ENCODE measurements around the gene CCDC30. TPM values are rescaled to one million over a fixed set of nuclear protein-coding genes. Genes with fewer than 3 reads are reported as not detected.
A peak's percentile ranks its signal among the peaks of the same experiment; 100 is the strongest.

Gene CCDC30
- polyA plus RNA-seq, 1 donor from 2014 or later: 1.5 TPM

DNA sequence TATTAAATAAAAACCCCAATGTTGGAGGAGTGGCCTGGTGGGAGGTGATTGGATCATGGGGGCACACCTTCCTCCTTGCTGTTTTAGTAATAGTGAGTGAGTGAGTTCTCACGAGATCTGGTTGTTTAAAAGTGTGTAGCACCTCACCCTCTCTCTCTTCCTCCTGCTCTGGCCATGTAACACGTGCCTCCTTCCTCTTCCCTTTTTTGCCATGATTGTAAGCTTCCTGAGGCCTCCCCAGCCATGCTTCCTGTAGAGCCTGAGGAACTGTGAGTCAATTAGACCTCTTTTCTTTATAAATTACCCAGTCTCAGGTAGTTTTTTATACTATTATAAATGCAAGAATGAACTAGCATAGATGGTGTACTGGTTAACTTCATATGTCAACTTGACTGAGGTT lies 68.0 kb downstream of the CCDC30 start:
- H3K27ac Mint-ChIP-seq: peak overlapping the region in 1 of 3 donors; percentile 73
- H3K9me3 Mint-ChIP-seq: peaks cover 0 to 7% (median 4%) of the 10 kb centered on the region in 3 donors
- no peaks in the 10 kb centered on the region for H3K27me3 Mint-ChIP-seq
- H3K4me1 Mint-ChIP-seq: peaks cover 0 to 10% (median 7%) of the 10 kb centered on the region in 3 donors
- H3K4me3 Mint-ChIP-seq: peak overlapping the region in 1 of 4 donors; percentile 73
- peaks cover 9% of the 10 kb centered on the region for H3K36me3 Mint-ChIP-seq

DNA sequence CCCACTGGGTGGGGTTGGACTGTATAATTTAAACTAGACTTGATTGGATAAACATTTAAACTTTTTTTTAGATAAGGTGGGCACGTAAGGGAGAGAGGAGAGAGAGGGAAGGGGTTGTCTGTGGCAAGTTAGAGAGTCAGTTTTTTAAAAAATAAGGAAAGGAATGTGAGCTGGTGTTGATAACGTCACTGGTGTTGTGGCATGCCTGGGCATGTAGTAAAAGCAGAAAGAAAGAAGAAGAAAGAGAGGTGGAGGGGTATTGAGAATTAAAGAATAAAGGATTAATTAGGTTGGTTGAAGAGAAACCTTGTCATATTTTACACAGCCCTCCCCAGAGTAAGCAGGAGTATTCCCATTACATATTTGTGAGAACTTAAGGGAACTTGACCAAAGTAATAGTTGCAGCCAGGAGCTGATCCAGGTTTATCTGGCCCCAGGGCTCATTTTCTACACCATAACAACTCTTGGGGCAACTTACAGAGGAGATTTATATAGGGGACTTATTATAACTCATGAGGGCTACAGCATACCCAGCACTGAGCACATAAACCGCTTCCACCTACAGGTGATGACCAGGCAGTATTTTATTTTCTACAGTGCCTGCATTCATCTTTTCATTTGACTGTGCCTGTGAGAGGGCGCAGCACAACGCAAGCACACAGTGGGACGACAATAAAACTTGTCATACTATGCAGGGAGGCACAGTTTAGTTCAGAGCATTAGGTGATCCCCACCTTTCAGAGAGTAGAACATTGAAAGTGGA lies 70.2 kb downstream of the CCDC30 start:
- Mint-ChIP-seq H3K36me3 (peaks cover 12% of the 10 kb centered on the region), H3K4me1 (peaks cover 0 to 7% (median 7%) of the 10 kb centered on the region in 3 donors), H3K27ac (no peak overlapping the region), H3K9me3 (peaks cover 0 to 12% (median 9%) of the 10 kb centered on the region in 3 donors), H3K4me3 (no peak overlapping the region), H3K27me3 (no peaks in the 10 kb centered on the region)

DNA sequence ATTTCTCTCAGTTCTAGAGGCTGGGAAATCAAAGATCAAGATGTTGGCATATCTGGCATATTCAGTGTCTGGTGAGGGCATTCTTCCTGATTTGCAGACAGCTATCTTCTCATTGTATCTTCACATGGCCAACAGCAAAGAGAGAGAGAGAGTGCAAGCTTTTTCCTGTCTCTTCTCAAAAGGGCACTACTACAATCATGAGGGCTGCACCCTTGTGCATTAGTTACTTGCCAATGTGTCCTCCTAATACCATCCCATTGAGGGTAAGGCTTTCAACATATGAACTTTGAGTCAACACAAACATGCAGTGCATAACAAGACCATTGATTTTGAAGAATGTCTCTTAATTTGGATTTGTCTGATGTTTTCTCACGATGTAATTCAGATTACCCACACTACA lies 78.0 kb downstream of the CCDC30 start:
- peaks cover 6% of the 10 kb centered on the region for H3K36me3 Mint-ChIP-seq
- no peak overlapping the region for H3K4me3 Mint-ChIP-seq
- H3K27ac Mint-ChIP-seq: no peak overlapping the region
- peaks cover 2 to 9% (median 6%) of the 10 kb centered on the region in 3 donors for H3K9me3 Mint-ChIP-seq
- H3K27me3 Mint-ChIP-seq: no peaks in the 10 kb centered on the region
- H3K4me1 Mint-ChIP-seq: no peaks in the 10 kb centered on the region

DNA sequence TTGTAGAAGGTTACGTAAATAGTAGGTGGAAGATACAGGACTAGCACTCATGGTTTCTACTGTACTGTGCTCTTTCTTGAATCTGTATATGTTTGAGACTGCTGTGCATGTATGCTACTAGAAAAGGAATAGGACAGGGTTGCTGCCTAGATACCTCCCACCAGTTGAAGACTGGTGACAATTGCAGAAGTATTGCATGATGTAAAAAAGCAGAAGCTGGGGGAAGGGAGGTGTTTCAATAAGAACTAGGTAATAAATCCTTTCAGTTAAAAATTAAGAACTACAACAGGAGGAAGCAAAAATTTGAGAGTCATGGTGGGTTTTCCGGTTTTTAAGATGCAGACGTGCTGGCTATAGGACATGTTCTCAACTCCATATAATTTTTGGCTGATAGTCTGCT lies 88.1 kb downstream of the CCDC30 start:
- Mint-ChIP-seq H3K36me3 (peaks cover 4% of the 10 kb centered on the region), H3K9me3 (no peaks in the 10 kb centered on the region), H3K4me3 (no peak overlapping the region), H3K27ac (peak overlapping the region in 1 of 3 donors; percentile 11), H3K27me3 (no peaks in the 10 kb centered on the region), H3K4me1 (peaks cover 2 to 5% (median 4%) of the 10 kb centered on the region in 3 donors)

DNA sequence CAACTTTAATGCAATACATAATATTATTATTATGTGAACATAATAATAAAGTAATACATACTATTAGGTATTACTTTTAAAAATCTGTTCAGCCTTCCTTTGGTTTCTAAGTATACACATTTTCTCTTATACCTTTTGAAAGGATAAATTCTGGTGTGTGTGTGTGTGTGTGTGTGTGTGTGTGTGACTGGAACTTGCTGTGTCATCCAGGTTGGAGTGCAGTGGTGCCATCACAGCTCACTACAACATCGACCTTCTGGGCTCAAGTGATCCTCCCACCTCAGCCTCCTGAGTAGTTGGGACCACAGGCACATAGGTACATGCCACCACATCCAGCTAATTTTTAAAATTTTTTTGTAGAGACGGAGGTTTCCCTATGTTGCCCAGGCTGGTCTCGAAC lies 88.5 kb downstream of the CCDC30 start:
- Mint-ChIP-seq H3K4me3 (no peak overlapping the region), H3K27ac (peak overlapping the region in 1 of 3 donors; percentile 60), H3K4me1 (peaks cover 2 to 5% (median 4%) of the 10 kb centered on the region in 3 donors), H3K9me3 (no peaks in the 10 kb centered on the region), H3K36me3 (peaks cover 4% of the 10 kb centered on the region), H3K27me3 (no peaks in the 10 kb centered on the region)

DNA sequence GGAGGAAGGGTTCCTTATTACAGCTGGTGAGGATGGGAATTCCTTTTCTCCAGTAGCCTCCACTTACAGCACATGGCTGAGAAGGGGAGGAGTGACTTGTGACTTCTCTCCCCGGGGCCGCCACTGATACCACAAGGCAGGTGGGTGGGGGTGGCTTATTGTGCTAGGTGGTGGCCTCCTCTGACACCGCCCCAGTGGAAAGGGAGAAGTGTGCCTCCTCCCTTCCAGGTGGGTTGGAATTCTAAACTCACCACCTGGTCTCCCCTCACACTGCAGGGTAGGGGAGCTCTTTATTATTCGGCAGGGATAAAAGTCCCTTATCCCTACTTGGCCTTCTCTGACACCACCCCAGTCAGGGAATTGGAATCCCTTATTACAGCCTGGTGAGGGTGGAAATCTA lies 89.5 kb downstream of the CCDC30 start:
- H3K36me3 Mint-ChIP-seq: peaks cover 4% of the 10 kb centered on the region
- H3K4me1 Mint-ChIP-seq: peaks cover 2 to 5% (median 4%) of the 10 kb centered on the region in 3 donors
- H3K27ac Mint-ChIP-seq: no peak overlapping the region
- peaks cover 0 to 4% (median 0%) of the 10 kb centered on the region in 3 donors for H3K9me3 Mint-ChIP-seq
- no peak overlapping the region for H3K4me3 Mint-ChIP-seq
- H3K27me3 Mint-ChIP-seq: no peaks in the 10 kb centered on the region

DNA sequence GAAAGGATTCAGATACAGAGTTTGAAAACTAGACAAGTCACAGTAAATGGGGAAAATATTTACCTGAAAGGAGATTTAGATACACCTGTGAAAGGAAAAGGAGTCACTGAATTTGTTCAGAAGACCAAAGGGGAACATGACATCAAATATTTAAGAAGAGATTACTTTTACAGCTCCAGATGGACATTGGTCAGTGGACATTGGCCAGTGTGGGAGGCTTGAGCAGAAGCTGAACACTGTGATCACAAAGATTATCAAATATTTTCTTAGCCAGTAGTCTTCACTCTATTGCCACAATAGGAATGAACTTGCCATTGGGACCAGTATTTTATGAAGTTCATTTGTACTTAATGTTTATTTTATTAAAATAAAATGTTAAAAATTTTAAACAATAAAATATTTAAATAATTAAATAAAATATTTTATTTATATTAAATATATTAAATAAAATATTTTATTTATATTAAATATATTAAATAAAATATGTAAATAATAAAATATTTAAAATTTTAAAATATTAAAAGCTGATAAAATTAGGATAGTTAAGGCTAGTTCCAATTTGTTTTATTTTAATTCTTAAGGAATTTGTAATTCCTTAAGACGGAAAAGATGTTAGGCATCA lies 94.3 kb downstream of the CCDC30 start:
- H3K27ac Mint-ChIP-seq: no peak overlapping the region
- no peak overlapping the region for H3K4me3 Mint-ChIP-seq
- H3K36me3 Mint-ChIP-seq: peaks cover 5% of the 10 kb centered on the region
- H3K9me3 Mint-ChIP-seq: peaks cover 0 to 4% (median 3%) of the 10 kb centered on the region in 3 donors
- no peaks in the 10 kb centered on the region for H3K27me3 Mint-ChIP-seq
- no peaks in the 10 kb centered on the region for H3K4me1 Mint-ChIP-seq

DNA sequence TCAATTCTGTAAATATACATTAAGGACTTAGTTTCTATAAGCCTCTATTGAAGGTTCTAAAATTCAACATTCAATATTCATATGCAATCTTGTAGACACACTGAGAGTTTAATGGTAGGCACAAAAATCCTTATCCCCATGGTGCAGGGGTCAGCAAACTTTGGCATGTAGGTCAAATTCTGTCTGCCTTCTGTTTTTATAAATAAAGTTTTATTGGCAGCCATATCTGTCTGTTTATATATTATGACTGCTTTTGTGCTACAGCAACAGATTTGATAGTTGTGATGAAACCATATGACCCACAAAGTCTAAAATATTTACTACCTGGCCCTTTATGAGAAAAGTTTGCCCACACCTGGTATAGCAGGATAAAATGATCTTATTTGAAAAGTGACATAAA lies 104.0 kb downstream of the CCDC30 start:
- Mint-ChIP-seq H3K36me3 (peaks cover 15% of the 10 kb centered on the region), H3K27me3 (no peaks in the 10 kb centered on the region), H3K4me3 (no peak overlapping the region), H3K4me1 (no peaks in the 10 kb centered on the region), H3K27ac (no peak overlapping the region), H3K9me3 (no peaks in the 10 kb centered on the region)

DNA sequence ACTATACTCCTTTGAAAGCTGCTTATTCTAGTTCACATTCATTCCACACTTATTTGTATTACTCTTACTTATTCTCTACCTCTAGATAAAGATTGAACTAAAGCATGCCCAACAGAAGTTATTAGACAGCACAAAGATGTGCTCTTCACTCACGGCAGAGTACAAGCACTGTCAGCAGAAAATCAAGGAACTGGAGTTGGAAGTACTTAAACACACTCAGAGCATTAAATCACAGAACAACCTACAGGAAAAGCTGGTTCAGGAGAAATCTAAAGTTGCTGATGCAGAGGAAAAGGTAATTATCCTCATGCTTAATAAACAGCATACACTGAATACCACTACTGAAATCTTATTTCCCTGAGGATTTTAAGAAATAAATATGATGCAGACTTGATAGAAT lies 113.8 kb downstream of the CCDC30 start:
- H3K27me3 Mint-ChIP-seq: no peaks in the 10 kb centered on the region
- H3K27ac Mint-ChIP-seq: no peak overlapping the region
- no peaks in the 10 kb centered on the region for H3K9me3 Mint-ChIP-seq
- no peaks in the 10 kb centered on the region for H3K36me3 Mint-ChIP-seq
- H3K4me3 Mint-ChIP-seq: no peak overlapping the region
- no peaks in the 10 kb centered on the region for H3K4me1 Mint-ChIP-seq

DNA sequence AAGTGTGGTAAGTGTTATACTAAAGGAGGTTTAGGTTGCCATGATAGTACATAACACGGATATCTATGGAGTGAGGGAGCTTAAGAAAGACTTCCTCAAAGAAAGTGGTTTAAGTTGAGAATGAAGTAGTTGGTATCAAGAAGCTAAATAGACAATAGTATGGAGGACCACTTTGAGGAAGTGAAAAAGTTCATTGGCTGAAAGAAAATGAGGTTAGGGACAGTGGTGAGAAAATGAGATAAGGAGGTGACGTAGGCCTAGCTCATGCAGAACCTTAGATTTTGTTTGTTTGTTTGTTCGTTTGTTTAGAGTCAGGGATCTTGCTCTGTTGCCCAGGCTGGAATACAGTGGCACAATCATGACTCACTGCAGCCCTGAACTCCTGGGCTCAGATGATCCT lies 122.9 kb downstream of the CCDC30 start:
- H3K27me3 Mint-ChIP-seq: no peaks in the 10 kb centered on the region
- peaks cover 0 to 5% (median 2%) of the 10 kb centered on the region in 3 donors for H3K4me1 Mint-ChIP-seq
- H3K4me3 Mint-ChIP-seq: no peak overlapping the region
- no peak overlapping the region for H3K27ac Mint-ChIP-seq
- H3K36me3 Mint-ChIP-seq: peaks cover 18% of the 10 kb centered on the region
- H3K9me3 Mint-ChIP-seq: peaks cover 0 to 17% (median 12%) of the 10 kb centered on the region in 3 donors

DNA sequence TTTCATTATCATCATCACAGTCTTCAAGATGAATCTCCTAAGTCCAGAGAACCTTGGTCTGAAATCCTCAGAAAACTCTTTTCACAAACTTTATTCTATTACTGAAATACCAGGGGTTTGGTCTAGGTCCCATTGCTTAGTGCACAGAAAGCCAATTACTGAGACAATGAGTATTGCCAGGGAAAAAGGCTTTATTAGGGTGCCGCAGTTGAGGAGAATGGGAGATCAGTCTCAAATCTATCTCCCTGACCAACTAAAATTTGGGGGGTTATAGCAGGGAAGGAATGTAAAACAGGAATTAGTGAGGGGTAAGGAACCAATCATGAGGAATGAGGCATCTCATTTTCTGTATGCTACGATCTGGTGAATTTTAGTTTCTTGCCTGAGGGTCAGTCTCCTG lies 124.7 kb downstream of the CCDC30 start:
- H3K36me3 Mint-ChIP-seq: peaks cover 18% of the 10 kb centered on the region
- no peaks in the 10 kb centered on the region for H3K27me3 Mint-ChIP-seq
- no peak overlapping the region for H3K27ac Mint-ChIP-seq
- no peak overlapping the region for H3K4me3 Mint-ChIP-seq
- H3K9me3 Mint-ChIP-seq: peaks cover 0 to 17% (median 12%) of the 10 kb centered on the region in 3 donors
- H3K4me1 Mint-ChIP-seq: peaks cover 0 to 5% (median 2%) of the 10 kb centered on the region in 3 donors

DNA sequence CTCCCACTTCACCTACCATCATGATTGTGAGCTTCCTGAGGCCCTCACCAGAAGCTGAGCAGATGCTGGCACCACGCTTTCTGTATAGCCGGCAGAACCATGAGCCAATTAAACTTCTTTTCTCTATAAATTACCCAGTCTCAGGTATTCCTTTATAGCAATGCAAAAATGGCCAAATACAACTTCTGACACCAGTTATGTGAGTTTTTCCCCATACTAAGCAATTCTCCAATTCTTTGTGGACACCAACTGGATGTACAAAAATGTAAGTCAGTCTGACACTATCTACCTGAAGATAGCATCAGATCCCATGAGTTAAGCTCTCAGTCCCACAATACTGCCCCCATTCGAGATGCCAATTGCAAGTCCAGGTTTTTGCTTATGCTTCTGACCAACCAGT lies 129.7 kb downstream of the CCDC30 start:
- H3K27me3 Mint-ChIP-seq: peaks cover 3% of the 10 kb centered on the region
- H3K4me3 Mint-ChIP-seq: no peak overlapping the region
- no peak overlapping the region for H3K27ac Mint-ChIP-seq
- H3K4me1 Mint-ChIP-seq: no peaks in the 10 kb centered on the region
- peaks cover 10% of the 10 kb centered on the region for H3K36me3 Mint-ChIP-seq
- peaks cover 0 to 9% (median 5%) of the 10 kb centered on the region in 3 donors for H3K9me3 Mint-ChIP-seq

DNA sequence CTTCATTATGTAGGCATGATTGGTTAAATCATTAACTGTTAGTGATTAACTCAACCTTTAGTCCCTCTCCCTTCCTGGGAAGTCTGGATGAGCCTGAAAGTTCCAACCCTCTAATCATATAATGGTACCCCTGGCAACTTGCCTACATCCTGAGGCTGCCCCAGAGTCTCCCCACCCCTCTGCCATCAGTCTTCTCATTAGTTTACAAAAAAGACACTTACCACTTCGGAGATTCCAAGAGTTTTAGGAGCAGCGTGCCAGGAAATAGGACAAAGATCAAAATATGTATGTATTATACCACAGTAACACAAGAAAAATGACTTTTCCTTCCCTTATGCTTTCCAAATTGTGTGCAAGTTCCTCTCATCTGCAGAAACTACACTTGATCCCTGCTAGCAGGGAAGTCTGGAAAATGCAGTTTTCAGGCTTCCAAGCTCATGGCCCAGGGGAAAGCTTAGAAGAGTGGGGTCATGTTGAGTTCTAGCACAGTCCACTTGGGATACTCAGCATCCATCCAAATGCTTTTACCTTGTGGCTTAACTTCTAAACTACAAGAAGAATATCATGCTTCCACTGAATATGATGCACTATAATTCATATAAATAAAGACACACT lies 130.5 kb downstream of the CCDC30 start:
- Mint-ChIP-seq H3K9me3 (peaks cover 0 to 4% (median 0%) of the 10 kb centered on the region in 3 donors), H3K4me3 (peak overlapping the region in 1 of 4 donors; percentile 49), H3K27me3 (peaks cover 3% of the 10 kb centered on the region), H3K4me1 (no peaks in the 10 kb centered on the region), H3K36me3 (peaks cover 4% of the 10 kb centered on the region), H3K27ac (peak overlapping the region in 1 of 3 donors; percentile 32)

DNA sequence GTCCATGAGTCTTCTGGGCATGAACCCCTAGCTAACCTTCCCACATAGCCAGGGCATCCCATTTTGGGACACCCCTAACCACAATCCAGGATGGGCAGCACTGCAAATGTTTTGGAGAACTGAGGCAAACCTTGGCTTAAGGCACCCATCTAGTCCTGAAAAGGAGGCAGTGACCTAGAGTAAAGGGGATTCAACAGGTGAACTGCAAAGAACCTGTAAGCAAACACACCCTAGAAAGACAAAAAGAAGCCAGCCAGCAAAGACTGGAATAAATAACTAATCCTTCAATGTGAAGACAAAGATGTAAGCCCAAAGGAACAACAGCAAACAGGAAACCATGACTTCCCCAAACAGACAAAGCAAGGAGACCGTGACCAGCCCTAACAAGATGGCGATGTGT lies 138.4 kb downstream of the CCDC30 start:
- Mint-ChIP-seq H3K4me3 (no peak overlapping the region), H3K4me1 (peaks cover 0 to 5% (median 2%) of the 10 kb centered on the region in 3 donors), H3K27me3 (peaks cover 3% of the 10 kb centered on the region), H3K36me3 (peaks cover 6% of the 10 kb centered on the region), H3K9me3 (peaks cover 5 to 17% (median 9%) of the 10 kb centered on the region in 3 donors), H3K27ac (no peak overlapping the region)

DNA sequence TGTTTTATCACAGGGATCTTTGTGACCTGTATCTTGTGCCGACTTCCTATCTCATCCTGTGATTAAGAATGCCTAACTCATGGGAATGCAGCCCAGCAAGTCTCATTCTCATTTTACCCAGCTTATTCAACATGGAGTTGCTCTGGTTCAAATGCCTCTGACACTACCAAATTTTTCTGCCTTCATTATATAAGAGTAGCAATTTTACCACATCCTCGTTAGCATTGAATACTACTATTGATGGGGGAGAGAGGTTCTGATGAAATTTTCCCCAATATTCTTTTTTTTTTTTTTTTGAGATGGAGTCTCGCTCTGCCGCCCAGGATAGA lies 150.7 kb downstream of the CCDC30 start:
- Mint-ChIP-seq H3K4me3 (no peak overlapping the region), H3K27me3 (no peaks in the 10 kb centered on the region), H3K4me1 (no peaks in the 10 kb centered on the region), H3K27ac (no peak overlapping the region), H3K36me3 (peaks cover 6% of the 10 kb centered on the region), H3K9me3 (peaks cover 0 to 4% (median 0%) of the 10 kb centered on the region in 3 donors)
